ENCODE measurements around the gene ZNRD2. TPM values are rescaled to one million over a fixed set of nuclear protein-coding genes. Genes with fewer than 3 reads are reported as not detected.

ZNRD2 gene
- total RNA-seq, 1 donor from 2014 or later: 23.3 TPM

DNA sequence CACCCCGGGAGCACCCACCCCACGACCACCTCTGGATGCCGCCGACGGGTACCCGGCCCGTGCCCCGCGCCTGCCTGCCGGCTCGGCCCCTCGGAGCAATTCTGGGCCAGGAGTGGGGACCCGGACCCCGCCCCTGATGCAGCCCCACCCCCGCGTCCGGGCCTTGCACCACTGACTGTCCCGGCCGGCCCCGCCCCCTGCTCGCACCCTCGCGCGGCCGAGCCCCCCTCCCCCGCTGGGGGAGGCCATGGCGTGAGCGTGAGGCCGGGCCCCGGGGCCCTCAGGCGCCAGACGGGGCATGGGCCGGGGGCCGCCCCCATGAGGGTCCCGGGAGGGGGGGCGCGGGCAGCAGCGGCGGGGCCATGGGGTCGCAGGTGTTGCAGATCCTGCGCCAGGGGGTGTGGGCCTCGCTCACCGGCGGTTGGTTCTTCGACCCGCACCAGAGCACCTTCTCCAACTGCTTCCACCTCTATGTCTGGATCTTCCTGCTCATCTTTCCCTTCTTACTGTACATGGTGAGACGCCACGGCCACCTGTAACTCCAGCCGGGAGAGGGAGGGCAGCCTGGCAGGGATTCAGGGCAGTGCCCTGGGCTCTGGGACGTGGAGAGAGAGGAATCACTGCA lies 45.8 kb downstream of the ZNRD2 start:
- DNase-seq (ENCODE audit: missing footprints): peak; percentile 86
- no peak for ATAC-seq

DNA sequence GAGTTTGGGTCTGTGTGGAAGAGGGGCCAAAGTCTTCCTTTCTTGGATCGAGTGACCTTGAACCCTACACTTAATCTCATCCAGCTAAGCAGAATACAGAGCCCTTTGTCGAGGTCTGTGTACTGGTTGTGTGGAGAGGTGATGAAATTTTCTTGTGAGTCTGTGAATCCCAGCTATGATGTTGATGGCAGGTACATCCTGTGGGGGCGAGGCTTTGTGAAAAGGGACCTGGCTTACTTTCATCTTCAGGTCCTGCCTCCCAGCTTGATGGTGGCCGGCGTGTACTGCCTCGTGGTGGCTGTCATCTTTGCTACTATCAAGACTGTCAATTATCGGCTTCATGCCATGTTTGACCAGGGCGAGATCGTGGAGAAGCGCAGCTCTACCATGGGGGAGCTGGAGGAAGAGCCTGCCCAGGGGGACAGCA lies 46.3 kb downstream of the ZNRD2 start:
- ATAC-seq: no peak
- no peak for DNase-seq (ENCODE audit: missing footprints)
- intact Hi-C loops (cut with DNase I): no loop called here

More for the DNA sequence above, 45.8 kb downstream of the ZNRD2 start:
- intact Hi-C loops (cut with DNase I): loop anchor here (2.0 kb wide), 3 partner anchors 37 to 75 kb away; partner anchors contain the start of gene RELA

- intact Hi-C loops (cut with DNase I): no loop called here
- DNase-seq (ENCODE audit: missing footprints) (no peak), ATAC-seq (no peak)
Measured at GRCh38 chr11:65617136-65617850, 47.0 kb downstream of the ZNRD2 start.

DNA sequence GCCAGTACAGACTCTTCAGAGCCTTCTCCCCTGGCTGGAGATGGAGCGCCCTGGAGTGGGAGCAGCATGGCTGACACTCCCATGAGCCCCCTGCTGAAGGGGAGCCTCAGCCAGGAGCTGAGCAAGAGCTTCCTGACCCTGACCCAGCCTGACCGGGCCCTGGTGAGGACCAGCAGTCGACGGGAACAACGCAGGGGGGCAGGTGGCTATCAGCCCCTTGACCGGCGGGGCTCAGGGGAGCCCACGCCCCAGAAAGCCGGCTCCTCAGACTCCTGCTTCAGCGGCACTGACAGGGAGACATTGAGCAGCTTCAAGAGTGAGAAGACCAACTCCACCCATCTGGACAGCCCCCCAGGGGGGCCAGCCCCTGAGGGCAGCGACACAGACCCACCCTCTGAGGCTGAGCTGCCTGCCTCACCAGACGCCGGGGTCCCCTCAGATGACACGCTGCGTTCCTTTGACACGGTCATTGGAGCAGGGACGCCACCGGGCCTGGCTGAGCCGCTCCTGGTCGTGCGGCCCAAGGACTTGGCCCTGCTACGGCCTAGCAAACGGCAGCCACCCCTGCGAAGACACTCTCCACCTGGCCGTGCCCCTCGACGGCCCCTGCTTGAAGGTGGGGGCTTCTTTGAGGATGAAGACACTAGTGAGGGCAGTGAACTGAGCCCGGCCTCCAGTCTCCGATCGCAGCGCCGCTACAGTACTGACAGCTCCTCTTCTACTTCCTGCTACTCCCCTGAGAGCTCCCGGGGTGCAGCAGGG lies 47.9 kb downstream of the ZNRD2 start:
- ATAC-seq (no peak), DNase-seq (ENCODE audit: missing footprints) (no peak)
- intact Hi-C loops (cut with DNase I): no loop called here

- ATAC-seq: no peak
- intact Hi-C loops (cut with DNase I): no loop called here
- DNase-seq (ENCODE audit: missing footprints): no peak
Measured at GRCh38 chr11:65618763-65619162, 48.5 kb downstream of the ZNRD2 start.

DNA sequence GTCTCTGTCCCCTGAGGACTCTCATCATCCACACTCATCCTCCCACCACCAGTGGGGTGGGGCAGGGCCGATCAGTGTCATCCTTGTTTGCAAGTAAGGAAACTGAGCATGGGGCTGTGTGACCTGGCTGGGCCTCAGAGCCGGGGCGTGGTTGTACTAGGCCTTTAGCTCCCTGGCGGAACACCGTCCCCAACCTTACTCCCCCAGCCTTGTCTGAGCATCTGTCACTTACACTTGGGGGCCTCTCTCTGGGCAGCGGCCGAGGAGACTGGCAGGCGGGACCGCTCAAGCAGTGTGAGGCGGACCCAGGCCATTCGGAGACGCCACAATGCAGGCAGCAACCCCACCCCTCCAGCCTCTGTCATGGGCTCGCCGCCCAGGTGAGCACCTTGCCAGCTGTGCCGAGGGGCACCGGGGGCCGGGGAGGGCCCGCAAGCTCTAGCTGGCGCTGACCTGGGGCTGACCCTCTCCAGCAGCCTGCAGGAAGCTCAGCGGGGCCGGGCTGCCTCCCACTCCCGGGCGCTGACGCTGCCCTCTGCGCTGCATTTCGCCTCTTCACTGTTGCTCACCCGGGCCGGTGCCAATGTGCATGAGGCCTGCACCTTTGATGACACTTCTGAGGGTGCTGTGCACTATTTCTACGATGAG lies 49.1 kb downstream of the ZNRD2 start:
- no peak for DNase-seq (ENCODE audit: missing footprints)
- ATAC-seq: no peak

GRCh38 chr11:65620666-65621065 lies 50.4 kb downstream of the ZNRD2 start:
- no peak for ATAC-seq
- intact Hi-C loops (cut with DNase I): no loop called here
- no peak for DNase-seq (ENCODE audit: missing footprints)

More for the DNA sequence above, 49.1 kb downstream of the ZNRD2 start:
- intact Hi-C loops (cut with DNase I): no loop called here

- DNase-seq (ENCODE audit: missing footprints) (no peak), ATAC-seq (no peak)
- intact Hi-C loops (cut with DNase I): no loop called here
Measured at GRCh38 chr11:65621460-65621859, 51.2 kb downstream of the ZNRD2 start.

Other genes starting within 250 kb of the ZNRD2 start
- gene DPF2, start 236.6 kb upstream of the ZNRD2 start, total RNA-seq: 51.6 TPM
- 0.54 TPM for gene TIGD3, start 215.7 kb upstream of the ZNRD2 start, total RNA-seq
- gene SLC25A45, start 187.8 kb upstream of the ZNRD2 start, total RNA-seq: 5.6 TPM
- 8.2 TPM for gene FRMD8, start 183.8 kb upstream of the ZNRD2 start, total RNA-seq
- 457 TPM for gene NEAT1, start 147.7 kb upstream of the ZNRD2 start, total RNA-seq
- 5,781 TPM for gene MALAT1, start 71.4 kb upstream of the ZNRD2 start, total RNA-seq
- gene SCYL1, start 45.4 kb upstream of the ZNRD2 start, total RNA-seq: 55.6 TPM
- gene LTBP3, start 12.1 kb upstream of the ZNRD2 start, total RNA-seq: 72.3 TPM
- gene FAM89B, start 2.1 kb downstream of the ZNRD2 start, total RNA-seq: 45.1 TPM
- gene EHBP1L1, start 5.6 kb downstream of the ZNRD2 start, total RNA-seq: 61.0 TPM
- 0.43 TPM for gene KCNK7, start 25.3 kb downstream of the ZNRD2 start, total RNA-seq
- gene MAP3K11, start 43.7 kb downstream of the ZNRD2 start, total RNA-seq: 40.0 TPM
- 12.4 TPM for gene PCNX3, start 45.3 kb downstream of the ZNRD2 start, total RNA-seq
- gene SIPA1, start 67.6 kb downstream of the ZNRD2 start, total RNA-seq: 28.2 TPM
- 36.7 TPM for gene RELA, start 92.4 kb downstream of the ZNRD2 start, total RNA-seq
- 44.6 TPM for gene KAT5, start 141.8 kb downstream of the ZNRD2 start, total RNA-seq
- gene RNASEH2C, start 150.3 kb downstream of the ZNRD2 start, total RNA-seq: 52.3 TPM
- gene AP5B1, start 210.5 kb downstream of the ZNRD2 start, total RNA-seq: 6.1 TPM
- not detected for gene OVOL1, start 216.6 kb downstream of the ZNRD2 start, total RNA-seq

All from Right ventricle myocardium inferior (tissue), 1 donor.